Erythroblast (primary cell): ENCODE measurements around the gene RHO.
"Not testable (repeated sequence)": the region's sequence is repeated elsewhere in the genome, so short reads cannot be mapped to it uniquely, and the experiment has no call there.

Experiments used
- GATA1 ChIP-seq: IDR thresholded peaks from 2 replicates; pipeline ENCODE4 v1.6.1; 2011; ENCODE audit warnings: low read depth, mild to moderate bottlenecking, control low read depth, low read length, moderate library complexity
- POLR2A ChIP-seq: IDR thresholded peaks from 2 replicates; pipeline ENCODE4 v1.6.1; 2011; ENCODE audit warnings: mild to moderate bottlenecking, low read length

GRCh38 chr3:129497876-129498275 is 30.6 kb upstream of the RHO start:
- not testable (repeated sequence) for TF ChIP-seq POLR2A, GATA1
